SK-N-SH (cell line): ENCODE results near the gene CNTD1.

Experiments
- RAD21 ChIP-seq: IDR thresholded peaks from 2 replicates; pipeline ENCODE4 v1.6.1; 2012; ENCODE audit warnings: mild to moderate bottlenecking, low read length
- TF ChIP-seq, protein P1 (sequence below): fragments of 200-600 bp; sonication (generic); IDR thresholded peaks from 2 replicates; pipeline ENCODE4 v1.6.1; 2017; ENCODE audit warnings: antibody characterized with exemption, mild to moderate bottlenecking, moderate library complexity
- TF ChIP-seq, protein P2 (sequence below): IDR thresholded peaks from 2 replicates; pipeline ENCODE4 v1.4.0; 2012; ENCODE audit warnings: low read depth

DNA sequence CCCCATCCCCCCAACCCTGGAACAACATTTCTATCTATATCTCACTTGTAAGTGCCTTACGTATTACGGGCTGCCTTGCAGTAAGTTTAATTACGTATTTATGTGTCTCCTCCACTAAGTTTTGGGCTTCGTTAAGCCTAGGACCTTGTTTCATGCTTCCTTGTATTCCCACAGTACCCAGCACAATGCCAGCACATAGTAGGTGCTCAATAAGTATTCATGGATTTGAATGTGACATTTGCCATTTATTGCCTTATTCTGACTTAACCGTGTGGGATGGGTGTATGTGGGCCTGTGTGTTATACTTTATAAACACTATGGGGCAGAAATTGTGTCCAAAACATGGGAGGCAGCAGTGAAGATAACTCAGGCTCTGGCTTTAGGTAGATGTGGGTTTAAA lies 6.1 kb upstream of the CNTD1 start:
- TF ChIP-seq, protein P1, sequence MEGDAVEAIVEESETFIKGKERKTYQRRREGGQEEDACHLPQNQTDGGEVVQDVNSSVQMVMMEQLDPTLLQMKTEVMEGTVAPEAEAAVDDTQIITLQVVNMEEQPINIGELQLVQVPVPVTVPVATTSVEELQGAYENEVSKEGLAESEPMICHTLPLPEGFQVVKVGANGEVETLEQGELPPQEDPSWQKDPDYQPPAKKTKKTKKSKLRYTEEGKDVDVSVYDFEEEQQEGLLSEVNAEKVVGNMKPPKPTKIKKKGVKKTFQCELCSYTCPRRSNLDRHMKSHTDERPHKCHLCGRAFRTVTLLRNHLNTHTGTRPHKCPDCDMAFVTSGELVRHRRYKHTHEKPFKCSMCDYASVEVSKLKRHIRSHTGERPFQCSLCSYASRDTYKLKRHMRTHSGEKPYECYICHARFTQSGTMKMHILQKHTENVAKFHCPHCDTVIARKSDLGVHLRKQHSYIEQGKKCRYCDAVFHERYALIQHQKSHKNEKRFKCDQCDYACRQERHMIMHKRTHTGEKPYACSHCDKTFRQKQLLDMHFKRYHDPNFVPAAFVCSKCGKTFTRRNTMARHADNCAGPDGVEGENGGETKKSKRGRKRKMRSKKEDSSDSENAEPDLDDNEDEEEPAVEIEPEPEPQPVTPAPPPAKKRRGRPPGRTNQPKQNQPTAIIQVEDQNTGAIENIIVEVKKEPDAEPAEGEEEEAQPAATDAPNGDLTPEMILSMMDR, result no peak
- TF ChIP-seq RAD21, result no peak
- TF ChIP-seq, protein P2, sequence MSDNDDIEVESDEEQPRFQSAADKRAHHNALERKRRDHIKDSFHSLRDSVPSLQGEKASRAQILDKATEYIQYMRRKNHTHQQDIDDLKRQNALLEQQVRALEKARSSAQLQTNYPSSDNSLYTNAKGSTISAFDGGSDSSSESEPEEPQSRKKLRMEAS, result no peak
